HepG2 (cell line): ENCODE results near the gene RNF123. TPM values are rescaled to one million over a fixed set of nuclear protein-coding genes. Genes with fewer than 3 reads are reported as not detected.
A peak's percentile ranks its signal among the peaks of the same experiment; 100 is the strongest.
"Not testable (repeated sequence)": the region's sequence is repeated elsewhere in the genome, so short reads cannot be mapped to it uniquely, and the experiment has no call there.

ENCODE experiments used
- CREM ChIP-seq, 2 experiments: sonication (generic) in 1 of 2; formaldehyde crosslinking in 1 of 2; IDR thresholded peaks; 2 replicates each; pipeline versions ENCODE4 v1.4.0 to v1.6.1; 2016 to 2020; ENCODE audit warnings: antibody characterized with exemption in 1 of 2, mild to moderate bottlenecking in 1 of 2, missing genetic modification reagents in 1 of 2
- FOXK1 ChIP-seq: sonication (generic); formaldehyde crosslinking; IDR thresholded peaks from 2 replicates; pipeline ENCODE4 v1.4.0; 2020; ENCODE audit warnings: low read depth, missing genetic modification reagents, borderline replicate concordance
- HBP1 ChIP-seq: IDR thresholded peaks from 2 replicates; pipeline ENCODE4 v1.6.1; 2016; ENCODE audit warnings: low read depth, control low read depth
- HIC2 ChIP-seq: sonication (generic); formaldehyde crosslinking; IDR thresholded peaks from 2 replicates; pipeline ENCODE4 v1.9.0; 2022; ENCODE audit warnings: low read depth, missing genetic modification reagents
- REST ChIP-seq, 2 experiments: IDR thresholded peaks; 2 replicates each; pipeline ENCODE4 v1.6.1; 2011 to 2012; ENCODE audit warnings: low read length in 2 of 2, borderline replicate concordance in 1 of 2, low read depth in 1 of 2, mild to moderate bottlenecking in 1 of 2, moderate library complexity in 1 of 2
- TFE3 ChIP-seq: IDR thresholded peaks from 2 replicates; pipeline ENCODE4 v1.6.1; 2016
- ZBED4 ChIP-seq: sonication (generic); formaldehyde crosslinking; IDR thresholded peaks from 2 replicates; pipeline ENCODE4 v1.4.0; 2020; ENCODE audit warnings: missing genetic modification reagents, borderline replicate concordance
- ZFY ChIP-seq: sonication (generic); formaldehyde crosslinking; IDR thresholded peaks from 2 replicates; pipeline ENCODE4 v1.4.0; 2020; ENCODE audit warnings: missing genetic modification reagents
- ZGPAT ChIP-seq: IDR thresholded peaks from 2 replicates; pipeline ENCODE4 v1.6.1; 2016; ENCODE audit warnings: mild to moderate bottlenecking
- polyA plus RNA-seq, 8 experiments: library from polyadenylated mRNA; depleted of rRNA in 3 of 8; stranded (reverse) in 7 of 8; unstranded in 1 of 8; fragments of >200 nt; fragmentation: Illumina TruSeq in 4 of 8; extraction: Trizol in 4 of 8; gene quantifications; 2 replicates each; pipeline versions ENCODE4 v1.2.1 to v1.2.3, GENCODE V29; 2011 to 2016; ENCODE audit warnings: low read depth in 4 of 8, missing spikeins in 1 of 8, mixed read lengths in 1 of 8; ENCODE audit not compliant: insufficient read depth in 1 of 8
- total RNA-seq, 5 experiments: library from RNA; depleted of rRNA; stranded (reverse); fragments of >200 nt; fragmentation: Illumina TruSeq; extraction: Trizol; gene quantifications; 2 replicates each; pipeline ENCODE4 v1.2.3, GENCODE V29; 2016; ENCODE audit warnings: low read depth in 1 of 5

The RNF123 gene
- total and polyA plus RNA-seq, 2 of the 13 experiments (the other 11 are each of a cell fraction or from before 2014, with no cell fraction given): 29.9 to 82.2 TPM

- TF ChIP-seq ZBED4 (CRISPR knock-in tag): 0 out of 2 replicates have a peak, but pooled peaks have one; percentile 16
- TF ChIP-seq REST (IDR thresholded peaks at IDR 0.05; ENCODE audit: borderline replicate concordance in 1 of 2, low read depth in 1 of 2, low read length in 2 of 2): peak in 1 of 2 experiments; percentile 27; a peak in 1 of 4 replicates
- TF ChIP-seq HIC2 (CRISPR knock-in tag): peak; percentile 51; the same call in 1 of the 2 replicates
- TF ChIP-seq CREM (IDR thresholded peaks at IDR 0.05): peak; percentile 53; the same call in 1 of the 2 replicates
- not testable (repeated sequence) for TF ChIP-seq CREM (CRISPR knock-in tag; IDR thresholded peaks at IDR 0.05)
- TF ChIP-seq ZGPAT (CRISPR knock-in tag): peak; percentile 80; the same call in 1 of the 2 replicates
- TF ChIP-seq HBP1 (CRISPR knock-in tag): peak; percentile 46; the same call in 1 of the 2 replicates
- TF ChIP-seq ZFY: peak; percentile 80
- peak; percentile 44; the same call in 1 of the 2 replicates for TF ChIP-seq TFE3 (CRISPR knock-in tag)
- TF ChIP-seq FOXK1 (CRISPR knock-in tag): peak; percentile 18; the same call in 1 of the 2 replicates
Observed at GRCh38 chr3:49688338-49689045, 865 bp upstream of the RNF123 start (continued).
